Stimulated activated naive CD4-positive, alpha-beta T cell (primary cell): ENCODE measurements around the gene TMEM200A.

Experiments used
- DNase-seq, 6 experiments: peaks; one replicate each; lab custom pipeline; 2025; lab: John Stamatoyannopoulos, UW

The TMEM200A gene

DNA sequence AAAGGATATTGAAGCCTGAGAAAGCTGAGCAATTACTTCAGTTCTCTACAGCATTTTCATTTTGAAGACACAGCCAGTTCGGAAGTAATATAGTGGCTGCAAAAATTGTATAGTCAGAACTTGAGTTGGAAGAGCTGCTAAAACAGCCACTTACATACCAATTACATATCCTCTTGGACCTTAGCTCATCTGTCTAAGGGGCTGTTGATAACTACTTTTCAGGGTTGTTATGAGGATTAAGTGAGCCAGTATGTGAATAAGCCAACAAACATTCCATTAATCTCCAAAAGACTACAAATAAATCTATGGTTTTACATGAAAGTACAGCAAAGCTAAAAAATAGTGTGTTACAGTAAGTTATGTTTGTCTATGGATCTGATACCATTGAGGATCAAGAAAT is 59.7 kb downstream of the TMEM200A start:
- no peak for DNase-seq

DNA sequence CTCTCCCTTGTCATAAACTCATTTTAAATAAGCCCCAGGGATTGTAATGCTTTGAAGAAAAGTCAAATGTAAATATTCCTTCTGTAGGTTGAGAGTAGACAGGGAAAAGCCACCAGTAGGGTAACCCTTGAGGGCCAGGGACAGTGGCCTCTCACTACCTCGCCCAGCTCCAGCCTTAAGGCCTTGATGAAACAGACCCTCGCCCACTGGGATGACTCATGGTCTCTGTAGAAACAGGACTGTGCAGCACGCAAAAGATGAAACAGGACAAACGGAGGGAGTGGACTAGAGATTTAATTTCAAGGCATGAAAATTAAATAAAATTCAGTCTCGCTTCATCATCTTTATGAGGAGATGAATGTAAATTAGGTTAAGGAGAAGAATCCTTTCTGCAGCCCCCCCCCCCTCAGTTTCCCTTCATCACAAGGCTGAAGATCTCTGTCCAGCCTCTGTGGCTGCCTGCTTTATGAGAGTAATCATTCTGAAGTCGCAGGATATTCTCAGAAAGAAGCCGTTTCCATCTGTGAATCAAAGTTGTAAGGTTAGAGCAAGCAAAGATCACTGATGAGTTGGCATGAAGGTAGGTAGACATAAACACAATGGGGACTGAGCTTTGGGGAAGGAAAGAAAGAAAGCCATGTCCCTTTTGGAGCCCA is 60.4 kb downstream of the TMEM200A start:
- DNase-seq = no peak

DNA sequence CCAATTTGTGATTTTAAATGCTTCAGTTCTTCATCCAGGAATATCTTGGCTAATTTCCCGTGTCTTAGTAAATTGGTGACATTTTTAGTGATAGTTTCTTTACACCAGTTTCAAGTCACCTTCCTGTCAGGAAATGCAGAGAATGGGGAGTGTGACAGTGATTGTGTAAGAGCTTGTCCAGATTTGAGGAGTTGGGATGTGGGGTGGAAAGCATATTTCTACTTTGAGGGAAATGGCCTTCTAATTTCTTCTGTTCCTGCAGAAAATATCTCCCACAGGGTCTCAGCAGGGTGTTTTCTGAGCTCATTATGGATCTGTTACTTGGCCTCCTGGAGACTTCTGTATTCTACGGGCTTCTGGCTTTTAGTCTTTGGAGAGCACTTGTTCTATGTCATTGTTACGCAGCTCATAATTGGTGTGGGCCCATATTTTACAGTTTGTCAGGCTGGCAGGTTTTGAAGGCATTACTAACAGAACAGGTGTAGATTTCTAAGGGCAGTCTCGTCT is 65.6 kb downstream of the TMEM200A start:
- DNase-seq = no peak

DNA sequence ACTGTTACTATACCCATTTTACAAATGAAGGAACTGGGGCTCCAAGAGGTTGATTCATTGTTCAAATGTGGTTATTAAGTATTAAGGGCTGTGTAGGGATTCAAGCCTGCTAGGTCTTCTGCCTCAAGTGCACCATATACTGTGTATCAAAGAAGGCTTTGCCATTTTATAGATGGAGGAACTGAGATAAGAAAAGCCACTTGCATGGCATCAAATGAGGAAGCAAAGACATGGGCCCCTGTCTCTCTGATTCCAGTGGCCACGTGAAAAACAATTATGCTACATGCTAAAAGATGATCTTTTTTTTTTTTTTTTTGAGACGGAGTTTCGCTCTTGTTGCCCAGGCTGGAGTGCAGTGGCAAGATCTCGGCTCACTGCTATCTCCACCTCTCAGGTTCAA is 67.0 kb downstream of the TMEM200A start:
- no peak for DNase-seq

DNA sequence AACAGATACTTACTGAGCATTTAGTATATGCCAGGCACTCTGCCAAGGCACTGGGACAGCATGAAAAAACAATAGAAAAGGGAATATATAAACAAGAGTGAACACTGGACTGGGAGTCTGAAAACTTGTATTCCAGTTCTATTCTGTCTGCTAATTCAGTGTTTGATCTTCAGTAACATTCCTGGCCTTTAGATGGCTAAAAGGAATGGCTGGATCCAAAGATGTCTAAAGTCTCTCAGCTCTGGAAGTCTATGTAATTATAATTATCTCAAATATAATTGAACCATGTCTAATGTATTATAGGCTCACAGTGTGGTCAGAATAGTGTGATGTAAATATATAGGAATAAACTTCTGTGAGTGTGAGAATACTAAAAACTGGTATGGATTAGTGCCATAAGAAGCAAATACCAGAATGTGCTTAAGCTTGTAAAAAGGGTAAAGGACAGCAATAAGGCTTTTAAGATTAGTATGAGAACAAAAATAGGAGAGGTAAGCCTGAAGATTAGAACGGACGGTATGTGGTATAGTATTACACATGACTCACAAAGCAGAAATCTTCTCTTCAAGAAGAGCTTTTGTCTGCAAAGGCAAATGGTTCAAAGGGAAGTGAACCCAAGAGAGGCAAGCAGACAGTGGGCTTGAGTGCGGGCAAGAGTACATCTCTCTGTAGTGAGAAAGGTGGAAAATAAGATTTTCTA is 68.5 kb downstream of the TMEM200A start:
- no peak for DNase-seq

DNA sequence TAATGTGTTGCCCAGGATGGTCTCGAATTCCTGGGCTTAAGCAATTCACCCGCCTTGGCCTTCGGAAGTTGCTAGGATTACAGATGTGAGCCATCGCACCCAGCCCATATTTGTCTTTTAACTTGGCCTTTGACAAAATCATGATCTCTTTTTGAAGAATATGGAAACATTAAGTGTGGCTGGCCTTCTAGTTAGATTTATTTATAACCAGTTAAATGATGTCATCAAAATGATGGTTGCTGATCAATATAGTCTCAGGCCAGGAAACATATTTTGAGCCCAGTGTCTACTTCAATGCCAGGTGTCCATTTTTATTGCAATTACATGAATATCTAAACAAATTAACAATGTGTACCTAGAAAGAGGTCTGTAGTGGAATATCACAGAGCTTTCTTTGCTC is 69.4 kb downstream of the TMEM200A start:
- no peak for DNase-seq

DNA sequence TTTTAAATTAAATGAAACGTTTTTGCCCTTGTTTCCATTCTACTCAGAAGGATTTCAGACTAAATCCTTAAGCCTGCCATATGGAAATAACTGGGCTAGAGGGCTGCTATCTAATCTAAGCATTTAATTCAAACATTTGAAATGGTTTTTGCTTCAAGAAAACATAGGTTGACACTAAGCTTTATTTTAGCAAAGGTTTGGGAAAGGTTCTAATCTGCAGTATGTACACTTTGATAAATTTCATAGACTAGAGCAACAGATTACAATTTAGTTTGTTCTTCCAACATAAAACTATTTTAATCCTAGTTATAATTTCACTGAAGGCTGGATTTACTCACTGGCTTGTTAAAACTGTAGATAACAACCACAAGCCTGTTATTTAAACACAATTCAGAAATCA is 72.1 kb downstream of the TMEM200A start:
- DNase-seq = no peak

DNA sequence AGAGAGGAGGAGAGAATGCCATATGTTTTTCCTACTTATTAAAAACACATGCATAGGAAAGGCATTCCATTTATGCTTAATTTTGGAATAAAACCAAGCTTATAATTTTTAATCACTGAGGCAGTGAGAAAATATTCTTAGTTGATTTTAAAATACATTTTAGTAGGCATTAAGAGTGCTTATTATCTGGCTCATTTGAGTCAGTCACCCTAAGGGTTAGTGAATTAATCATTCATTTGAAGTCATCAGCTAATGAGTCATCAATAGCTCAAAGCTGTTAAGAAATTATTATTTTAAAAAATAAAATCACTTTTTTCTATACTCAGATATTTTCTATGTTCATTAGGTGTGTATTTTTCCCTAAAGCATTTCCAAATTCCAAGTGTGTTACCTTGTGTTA is 81.6 kb downstream of the TMEM200A start:
- DNase-seq = no peak

DNA sequence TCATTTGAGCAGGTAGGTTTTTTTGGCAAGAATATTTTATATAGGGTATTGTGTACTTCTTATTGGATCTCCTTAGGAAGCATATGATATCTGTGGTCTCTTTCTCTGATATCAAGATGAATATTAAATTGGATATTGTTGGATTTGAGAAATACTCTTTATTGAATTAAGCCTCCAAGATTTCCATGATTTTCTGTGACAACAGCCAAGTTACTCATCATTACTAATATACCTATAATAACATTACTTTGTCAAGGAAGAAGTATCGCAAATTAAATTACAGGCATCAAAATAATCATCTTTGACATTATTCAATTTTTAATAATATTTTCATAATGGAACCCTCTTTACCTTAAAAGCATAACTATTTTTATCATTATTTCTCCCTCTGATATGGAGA is 86.5 kb downstream of the TMEM200A start:
- DNase-seq = no peak

DNA sequence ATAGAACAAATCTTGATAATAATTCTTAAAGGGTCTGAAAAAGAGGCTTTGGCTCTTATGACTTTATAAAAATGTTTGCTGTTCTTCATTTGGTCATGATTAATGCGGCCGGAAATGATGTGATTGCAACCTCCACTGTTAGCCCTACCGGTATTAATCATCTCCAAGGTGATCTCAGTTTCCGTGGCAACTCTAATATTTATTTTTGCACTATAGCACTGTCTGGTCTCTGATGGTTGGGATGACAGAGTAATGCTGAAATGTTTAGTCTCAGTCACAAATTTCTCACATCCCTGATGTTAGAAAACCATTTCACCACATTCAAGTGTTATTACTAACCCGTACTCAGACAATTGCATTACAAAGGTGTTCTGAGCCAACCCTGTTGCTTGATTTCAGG is 87.4 kb downstream of the TMEM200A start:
- DNase-seq = no peak

DNA sequence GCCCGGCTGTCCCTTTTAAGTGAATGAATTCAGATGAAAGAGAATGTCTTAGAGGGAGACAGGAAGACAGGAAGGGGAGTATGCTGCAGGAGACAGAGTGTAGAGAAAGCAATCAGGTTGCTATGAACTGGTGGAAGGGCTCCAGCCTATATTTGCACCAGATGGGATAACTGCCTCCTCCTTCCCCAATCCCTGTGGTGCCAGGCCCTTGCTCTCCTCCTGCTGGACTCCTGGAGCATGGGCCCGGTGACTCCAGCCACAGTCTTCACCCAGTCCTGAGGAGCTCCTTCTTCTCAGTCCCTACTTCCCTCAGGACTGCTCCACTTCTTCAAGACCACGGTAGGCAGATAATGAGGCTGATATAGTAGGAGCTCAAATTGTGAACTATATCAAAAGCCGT is 91.8 kb downstream of the TMEM200A start:
- no peak for DNase-seq

DNA sequence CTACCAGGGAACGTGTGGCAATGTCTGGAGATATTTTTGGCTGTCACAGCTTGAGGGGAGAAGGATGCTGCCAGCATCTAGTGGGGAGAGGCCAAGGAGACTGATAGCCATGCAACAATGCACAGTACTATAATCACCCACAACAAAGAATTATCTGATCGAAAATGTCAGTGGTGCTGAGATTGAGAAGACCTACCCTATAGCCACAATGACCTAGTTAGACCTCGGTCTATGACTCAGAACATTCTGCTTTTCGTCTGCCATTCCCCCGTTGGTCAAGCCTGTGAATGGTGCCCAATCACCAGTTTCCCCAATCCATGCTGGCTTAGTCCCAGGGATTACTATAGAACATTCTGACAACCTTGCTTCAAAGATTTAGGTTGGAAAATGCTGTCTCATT is 93.5 kb downstream of the TMEM200A start:
- no peak for DNase-seq

DNA sequence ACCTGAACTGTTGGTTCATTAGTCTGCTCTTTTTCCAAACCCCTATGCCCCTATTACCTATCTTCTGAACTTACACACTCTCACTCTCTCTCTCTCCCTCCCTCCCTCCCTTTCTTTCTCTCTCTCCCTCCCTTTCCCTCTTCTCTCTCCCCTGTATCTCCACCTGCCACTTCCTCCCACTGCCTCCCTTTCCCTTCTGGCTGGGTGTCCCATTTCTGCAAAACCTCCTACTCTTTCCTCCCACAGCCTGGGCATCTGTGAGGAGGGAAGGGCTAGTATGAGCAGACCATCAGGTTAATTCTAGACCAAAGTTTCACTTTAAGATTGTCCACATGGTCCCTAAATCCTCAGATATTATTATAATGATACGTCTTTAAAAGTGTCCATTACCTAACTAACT is 95.1 kb downstream of the TMEM200A start:
- no peak for DNase-seq

DNA sequence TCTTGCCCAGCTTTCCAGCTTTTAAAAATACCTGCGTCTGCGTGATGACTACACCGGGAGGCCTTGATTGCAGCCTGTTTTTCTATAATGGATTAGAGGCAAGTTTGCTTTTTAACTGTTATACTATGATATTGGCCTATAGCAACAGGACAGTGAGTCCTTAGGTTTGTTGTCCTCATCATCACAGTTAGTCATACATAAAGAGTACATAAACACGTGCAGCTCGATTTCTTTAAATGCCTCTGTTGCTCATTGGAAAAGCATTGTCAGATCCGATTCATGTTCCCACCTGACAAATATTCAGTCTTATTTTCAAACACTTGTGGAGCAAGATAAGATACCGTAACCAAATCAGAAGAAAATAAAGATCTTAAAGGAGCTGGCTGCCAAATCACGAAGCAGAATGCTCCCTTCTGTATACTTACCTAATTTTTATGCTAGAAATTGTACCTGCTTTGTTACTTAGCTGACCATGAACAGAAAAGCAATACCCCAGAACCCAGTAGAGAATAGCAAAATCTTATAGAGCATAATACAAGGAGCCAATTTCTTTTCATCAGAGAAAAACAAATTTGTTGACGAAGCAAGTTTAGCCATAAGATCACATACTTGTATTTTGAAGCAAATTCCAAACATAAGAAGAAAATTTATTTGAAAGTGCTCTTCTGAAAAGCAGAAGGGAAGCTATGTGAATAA is 100.4 kb downstream of the TMEM200A start:
- DNase-seq = no peak

DNA sequence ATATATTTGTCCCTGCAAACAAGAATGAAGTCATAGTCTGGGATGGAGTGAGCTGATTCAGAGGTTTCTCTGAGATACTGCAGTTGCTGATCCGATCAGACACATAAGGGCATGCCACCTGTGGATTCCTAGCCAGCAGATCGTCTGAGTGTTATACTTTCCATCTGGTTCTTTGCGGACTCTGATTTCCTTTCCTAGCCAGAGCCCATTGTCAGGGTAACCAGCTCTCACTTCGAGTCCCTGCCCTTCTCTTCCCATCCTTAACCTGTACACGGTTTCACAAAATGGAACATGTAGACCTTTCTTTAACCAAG is 100.9 kb downstream of the TMEM200A start:
- no peak for DNase-seq

DNA sequence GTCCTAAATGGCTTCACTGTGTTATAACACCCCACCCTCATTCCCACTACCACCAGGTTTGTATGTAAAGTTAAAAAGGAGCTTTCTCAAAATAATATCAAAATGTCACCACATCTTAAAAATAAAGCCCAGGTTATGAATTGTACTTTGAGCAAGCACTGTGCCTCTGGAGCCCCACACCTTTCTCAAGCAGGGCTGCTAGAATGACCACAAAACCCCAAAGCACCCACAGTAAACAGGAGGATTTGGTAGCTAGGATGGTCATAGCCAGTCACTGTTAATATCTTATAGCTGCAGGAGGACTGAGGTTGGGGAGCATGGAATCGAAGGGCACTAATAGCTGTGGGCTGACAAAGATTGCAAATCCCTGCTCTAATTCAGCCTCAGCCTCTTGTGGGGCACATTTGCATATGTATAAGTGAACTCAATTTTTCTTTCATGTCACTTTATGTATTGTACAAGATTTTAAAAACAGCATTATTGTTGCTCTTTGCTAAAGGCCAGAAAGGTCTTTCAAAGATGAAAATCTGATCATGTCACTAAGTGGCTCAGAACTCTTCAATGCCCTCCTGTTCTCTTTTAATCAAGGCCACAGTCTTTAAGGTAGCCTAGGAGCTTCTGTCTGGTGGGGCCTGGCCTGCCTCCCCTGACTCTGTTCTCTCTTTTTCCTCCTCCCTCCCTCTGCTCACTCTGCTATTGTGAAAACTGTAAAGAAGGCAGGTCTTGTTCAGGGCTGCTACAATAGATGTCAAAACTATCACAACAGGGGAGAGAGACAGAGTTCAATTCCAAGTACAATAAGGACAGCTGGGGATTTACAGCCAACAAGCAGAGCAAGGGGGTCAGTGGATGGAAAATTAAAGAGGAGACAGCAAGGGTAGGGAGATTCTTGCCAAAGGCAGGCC is 101.6 kb downstream of the TMEM200A start:
- DNase-seq = no peak

DNA sequence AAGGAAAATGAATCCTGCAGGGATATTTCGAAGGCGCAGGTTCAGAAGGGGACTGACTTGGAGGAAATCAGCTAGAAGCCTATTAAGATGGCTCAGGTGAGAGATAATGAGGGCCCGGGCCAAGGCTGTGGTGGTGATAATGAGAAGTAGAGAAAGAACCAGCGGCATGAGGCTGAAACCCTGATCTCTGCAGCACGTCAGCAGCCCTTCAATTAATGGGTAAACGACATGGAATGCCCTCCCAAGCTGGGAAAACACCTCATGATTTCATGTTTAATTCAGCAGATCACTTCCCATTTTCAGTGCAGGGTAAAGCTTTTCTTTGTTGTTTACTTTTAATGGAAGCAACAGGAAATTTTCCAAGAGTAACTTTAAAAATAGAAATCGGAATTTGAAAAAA is 104.9 kb downstream of the TMEM200A start:
- DNase-seq = no peak

DNA sequence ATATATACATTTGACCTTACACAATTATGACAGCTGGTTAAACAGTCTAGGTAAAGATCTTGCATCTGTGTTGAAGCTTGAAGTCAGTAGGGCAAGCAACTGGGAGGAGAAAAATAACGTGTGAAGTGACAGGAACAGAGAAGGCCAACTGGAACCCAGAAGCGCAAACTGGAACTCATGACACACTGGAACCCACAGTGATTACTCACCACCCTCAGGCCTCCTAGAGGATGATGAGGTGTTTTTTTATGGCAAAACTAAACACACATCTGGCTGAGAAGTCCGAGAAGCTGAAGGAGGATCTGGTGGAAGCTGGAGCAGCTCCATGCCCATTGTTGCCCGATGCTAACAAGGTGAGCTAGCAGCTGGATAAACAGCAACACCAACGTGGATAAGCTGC is 108.1 kb downstream of the TMEM200A start:
- no peak for DNase-seq

DNA sequence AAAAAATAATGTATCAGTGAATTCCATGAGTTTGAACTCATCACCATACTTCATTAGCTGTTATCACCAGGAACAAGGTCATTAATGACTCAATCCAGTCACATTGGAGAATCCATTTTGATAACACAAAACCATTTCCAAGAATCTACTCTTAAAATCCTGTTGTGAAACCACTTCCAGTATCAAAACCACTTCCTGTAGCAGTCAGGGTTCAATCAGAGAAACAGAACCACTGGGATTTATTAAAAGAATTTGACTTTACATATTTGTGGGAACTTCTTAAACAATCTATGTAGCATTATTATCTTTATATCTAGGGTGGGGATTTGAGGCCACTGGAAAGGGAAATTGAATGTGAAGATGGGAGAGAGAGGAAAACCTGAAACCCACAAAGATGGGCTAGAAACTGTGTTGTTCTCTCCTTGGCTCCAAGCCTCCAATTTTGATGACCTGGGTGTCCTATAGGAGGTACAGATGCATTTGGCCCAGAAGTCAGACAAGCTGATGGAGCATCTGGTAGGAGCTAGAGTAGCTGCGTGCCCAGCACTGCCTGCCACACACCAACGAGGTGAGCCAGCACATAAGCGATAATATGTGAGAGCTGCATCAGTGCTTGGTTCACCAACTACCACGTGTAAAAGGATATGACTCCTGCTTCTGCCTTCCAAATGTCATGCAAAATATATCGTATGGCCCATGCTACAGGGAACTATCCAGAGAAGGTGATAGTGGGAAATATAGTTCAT is 117.0 kb downstream of the TMEM200A start:
- peak in 1 of 6 experiments; percentile 6 for DNase-seq

DNA sequence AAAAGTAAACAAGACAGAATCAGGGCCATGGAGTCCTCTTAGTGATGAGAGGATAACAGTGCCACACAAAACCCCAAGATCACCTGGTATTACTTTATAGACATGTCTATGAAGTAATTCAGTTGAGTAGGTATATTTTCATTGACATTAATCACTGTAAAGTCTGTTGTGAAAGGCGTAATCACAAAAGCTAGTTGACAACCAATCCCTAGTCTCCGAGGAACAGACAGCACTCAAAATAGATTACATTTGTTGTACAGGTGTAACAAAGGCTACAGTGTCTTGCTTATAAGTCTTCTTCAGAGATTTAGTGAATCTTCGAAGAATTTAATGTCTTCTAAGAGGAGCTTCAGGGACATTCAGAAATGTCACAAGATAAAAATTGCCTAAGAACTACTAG is 120.1 kb downstream of the TMEM200A start:
- no peak for DNase-seq

DNA sequence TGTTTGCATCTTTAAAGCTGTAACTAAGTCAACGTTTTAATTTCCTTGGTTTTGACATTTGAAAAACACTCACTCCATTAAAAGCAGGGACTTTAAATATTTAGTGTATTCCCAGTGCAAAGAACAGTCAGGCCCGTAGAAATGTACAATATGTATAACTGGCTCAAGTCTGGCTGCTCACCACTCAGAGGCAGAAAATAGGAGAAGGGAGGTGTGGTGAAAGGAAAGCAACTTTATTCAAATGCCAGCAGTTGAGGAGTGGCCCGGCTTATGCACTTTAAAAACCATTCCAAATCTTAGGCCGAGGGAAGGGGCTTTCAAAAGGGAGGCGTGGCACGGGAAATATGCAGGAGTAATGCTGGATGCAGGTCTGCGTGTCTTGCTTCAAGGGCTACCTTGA is 120.6 kb downstream of the TMEM200A start:
- DNase-seq = no peak

DNA sequence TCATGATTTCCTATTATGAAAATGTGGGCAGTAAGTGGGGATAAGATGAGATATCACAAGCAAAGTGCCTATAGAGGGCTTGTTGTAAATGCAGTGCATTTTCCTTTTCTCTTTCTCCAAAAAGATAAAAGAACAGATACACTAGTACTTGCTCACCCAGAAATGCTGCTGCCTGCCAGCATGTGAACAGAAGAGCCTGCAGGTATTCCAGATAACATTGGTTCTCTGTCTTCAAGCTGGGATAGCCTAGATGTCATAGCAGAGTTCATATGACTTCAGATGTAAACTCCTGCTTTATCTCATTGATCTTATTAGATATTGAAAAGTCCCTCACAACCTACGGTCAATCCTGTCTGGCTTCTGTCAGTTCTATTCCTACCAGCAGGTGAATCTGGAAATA is 123.7 kb downstream of the TMEM200A start:
- DNase-seq = no peak
